Measurements from ENCODE around the gene TRIM38.

GRCh38 chr6:26022132-26022472 is 59.5 kb downstream of the TRIM38 start:
- TF ChIP-seq POLR2A (IDR thresholded peaks at IDR 0.05), result peak in 1 of 2 donors; percentile 24
- TF ChIP-seq CTCF (IDR thresholded peaks at IDR 0.05), result no peak
